DOHH2 (cell line): Measurements from ENCODE around the gene TNS1.

Experiments used
- H3F3A ChIP-seq: fragments of 200-600 bp; sonication (generic), shearing (Covaris generic); 2 replicates; pipeline ENCODE4 v1.6.0; 2016; ENCODE audit warnings: antibody characterized with exemption, mild to moderate bottlenecking; ENCODE audit not compliant: control insufficient read depth, insufficient read depth
- H3K27ac ChIP-seq: fragments of 200-600 bp; sonication (generic); 2 replicates; pipeline ENCODE4 v1.5.1; 2014; ENCODE audit warnings: low read depth, mild to moderate bottlenecking, low read length, moderate library complexity
- H3K27me3 ChIP-seq: fragments of 200-600 bp; sonication (generic); 2 replicates; pipeline ENCODE4 v1.6.1; 2014; ENCODE audit warnings: mild to moderate bottlenecking, low read length, mixed read lengths; ENCODE audit not compliant: control insufficient read depth
- H3K36me3 ChIP-seq: fragments of 200-600 bp; sonication (generic); 2 replicates; pipeline ENCODE4 v1.6.1; 2014; ENCODE audit warnings: mild to moderate bottlenecking, low read length, moderate library complexity, mixed read lengths; ENCODE audit not compliant: control insufficient read depth
- H3K4me1 ChIP-seq: fragments of 200-600 bp; sonication (generic); 2 replicates; pipeline ENCODE4 v1.6.1; 2014; ENCODE audit warnings: mild to moderate bottlenecking, low read length, mixed read lengths; ENCODE audit not compliant: control insufficient read depth
- H3K4me2 ChIP-seq: fragments of 200-600 bp; sonication (generic); 2 replicates; pipeline ENCODE4 v1.6.0; 2014; ENCODE audit warnings: mild to moderate bottlenecking, low read length, moderate library complexity
- H3K4me3 ChIP-seq: fragments of 200-600 bp; sonication (generic); 2 replicates; pipeline ENCODE4 v1.5.1; 2014; ENCODE audit warnings: mild to moderate bottlenecking, low read length, mixed read lengths
- H3K79me2 ChIP-seq: fragments of 200-600 bp; sonication (generic); 2 replicates; pipeline ENCODE4 v1.6.1; 2014; ENCODE audit warnings: mild to moderate bottlenecking, low read length, mixed read lengths; ENCODE audit not compliant: control insufficient read depth
- H3K9me2 ChIP-seq: fragments of 200-600 bp; sonication (generic); replicated peaks from 2 replicates; pipeline ENCODE4 v1.6.1; 2014; ENCODE audit warnings: mild to moderate bottlenecking, low read length, mixed read lengths; ENCODE audit not compliant: control insufficient read depth
- H3K9me3 ChIP-seq: fragments of 200-600 bp; sonication (generic); 2 replicates; pipeline ENCODE4 v1.6.1; 2014; ENCODE audit warnings: antibody characterized with exemption, low read length, mixed read lengths; ENCODE audit not compliant: control insufficient read depth, insufficient read depth
- H4K20me1 ChIP-seq: fragments of 200-600 bp; sonication (generic); 2 replicates; pipeline ENCODE4 v1.6.0; 2014; ENCODE audit warnings: low read depth, mild to moderate bottlenecking, antibody characterized with exemption, low read length, moderate library complexity; ENCODE audit not compliant: control insufficient read depth, insufficient read depth
- CTCF ChIP-seq: fragments of 200-600 bp; sonication (generic); IDR thresholded peaks from one replicate; pipeline ENCODE4 v1.5.1; 2014; ENCODE audit warnings: antibody characterized with exemption, mild to moderate bottlenecking, low read depth, low read length; ENCODE audit not compliant: poor library complexity, severe bottlenecking
- EZH2phosphoT487 ChIP-seq: fragments of 200-600 bp; sonication (generic); IDR thresholded peaks from 2 replicates; pipeline ENCODE4 v1.6.1; 2017; ENCODE audit warnings: borderline replicate concordance, mild to moderate bottlenecking, antibody characterized with exemption, low read length, moderate library complexity, mixed read lengths

The TNS1 gene

DNA sequence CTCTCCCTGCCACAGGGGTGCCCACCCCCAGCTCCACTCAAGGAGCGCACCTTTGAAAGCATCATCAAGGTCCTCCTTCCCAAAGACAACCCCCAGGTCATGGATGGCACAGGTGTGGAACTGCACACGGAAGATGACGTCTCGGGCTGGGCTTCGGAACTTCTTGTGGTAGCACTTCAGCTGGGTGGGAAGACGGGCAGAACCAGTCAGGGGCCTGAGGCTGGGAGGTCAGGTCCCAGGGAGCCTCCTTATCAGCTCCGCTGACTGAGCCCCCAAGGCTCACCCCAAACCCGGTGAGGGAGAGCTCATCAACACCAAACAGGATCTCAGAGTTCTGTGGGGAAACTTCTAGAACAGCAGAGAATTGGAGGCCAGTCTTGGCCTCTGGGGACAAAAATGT, 117.8 kb downstream of the TNS1 start:
- Histone ChIP-seq H3K79me2 (no peaks in the 10 kb centered on the region), H3K27ac (no peak overlapping the region), H3K9me2 (no peaks in the 10 kb centered on the region), H3K4me1 (peaks cover 3% of the 10 kb centered on the region; the same call in 1 of the 2 replicates), H3K27me3 (no peaks in the 10 kb centered on the region), H4K20me1 (no peaks in the 10 kb centered on the region), H3K9me3 (no peaks in the 10 kb centered on the region), H3K4me2 (no peak overlapping the region), H3K4me3 (no peak overlapping the region), H3F3A (no peaks in the 10 kb centered on the region), H3K36me3 (no peaks in the 10 kb centered on the region)
- TF ChIP-seq EZH2phosphoT487 (no peak), CTCF (no peak)

- Histone ChIP-seq H3F3A (no peaks in the 10 kb centered on the region), H3K9me3 (no peaks in the 10 kb centered on the region), H3K9me2 (no peaks in the 10 kb centered on the region), H3K27me3 (peaks cover 11% of the 10 kb centered on the region; the same call in 1 of the 2 replicates), H3K4me1 (no peaks in the 10 kb centered on the region), H3K4me2 (no peak overlapping the region), H3K27ac (no peak overlapping the region), H3K4me3 (no peak overlapping the region), H3K79me2 (no peaks in the 10 kb centered on the region), H3K36me3 (no peaks in the 10 kb centered on the region), H4K20me1 (no peaks in the 10 kb centered on the region)
- TF ChIP-seq CTCF: no peak
- no peak for TF ChIP-seq EZH2phosphoT487
These were observed 121.9 kb downstream of the TNS1 start for GRCh38 chr2:217880891-217881290.

DNA sequence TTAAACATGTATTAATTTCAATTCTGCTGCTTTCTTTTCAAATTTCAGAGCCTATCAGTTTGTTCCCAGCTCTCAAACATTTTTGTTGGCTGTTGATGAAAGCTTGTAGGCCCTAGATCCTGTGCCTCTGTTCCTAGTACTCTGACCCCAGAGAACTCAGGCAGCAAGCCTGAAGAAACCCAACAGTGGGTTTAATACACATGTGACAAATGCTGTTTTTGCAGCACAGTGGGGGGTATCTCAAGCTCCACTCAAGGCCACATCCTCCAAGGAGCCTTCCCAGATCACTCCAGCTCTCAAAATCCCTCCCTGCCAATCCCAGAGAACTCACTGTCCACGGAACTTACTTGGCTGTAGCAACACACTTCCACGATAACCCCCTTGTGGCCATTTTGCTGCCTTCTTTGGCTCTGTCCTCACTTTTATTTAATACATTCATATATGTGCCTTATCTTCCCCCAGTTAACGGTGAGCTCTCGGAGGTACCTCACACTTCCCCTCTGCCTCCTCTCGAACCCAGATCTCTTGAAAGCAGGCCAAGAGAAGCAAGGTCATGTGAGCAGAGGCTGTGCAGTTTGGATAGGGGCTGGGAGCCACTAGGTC, 122.4 kb downstream of the TNS1 start:
- Histone ChIP-seq H3K4me2 (no peak overlapping the region), H3K79me2 (no peaks in the 10 kb centered on the region), H3K27ac (no peak overlapping the region), H3K36me3 (no peaks in the 10 kb centered on the region), H3K4me3 (no peak overlapping the region), H3K9me2 (no peaks in the 10 kb centered on the region), H3K27me3 (peaks cover 11% of the 10 kb centered on the region; the same call in 1 of the 2 replicates), H3F3A (no peaks in the 10 kb centered on the region), H4K20me1 (no peaks in the 10 kb centered on the region), H3K9me3 (no peaks in the 10 kb centered on the region), H3K4me1 (no peaks in the 10 kb centered on the region)
- no peak for TF ChIP-seq CTCF
- TF ChIP-seq EZH2phosphoT487: no peak
